ENCODE results near the gene GMDS.
"Not testable (repeated sequence)": the region's sequence is repeated elsewhere in the genome, so short reads cannot be mapped to it uniquely, and the experiment has no call there.

The GMDS gene

GRCh38 chr6:1764397-1764987 is 480.9 kb downstream of the GMDS start:
- no peak overlapping the region for H3K27ac ChIP-seq (ENCODE audit: low read depth, low read length)
- H3K27me3 ChIP-seq (ENCODE audit: control insufficient read depth in 1 of 2, insufficient read depth in 2 of 2, low read length in 2 of 2) = no peaks in the 10 kb centered on the region
- no peaks in the 10 kb centered on the region for H3K36me3 ChIP-seq (ENCODE audit: insufficient read depth, low read length)
- H3K4me1 ChIP-seq (ENCODE audit: insufficient read depth, low read length) = no peaks in the 10 kb centered on the region
- no peak overlapping the region for H3K4me3 ChIP-seq (ENCODE audit: low read depth in 1 of 2, low read length in 2 of 2)
- H3K9me3 ChIP-seq (ENCODE audit: low read length) = no peaks in the 10 kb centered on the region
- H3K9ac ChIP-seq (ENCODE audit: low read length) = no peak overlapping the region

- Histone ChIP-seq H3K9ac (ENCODE audit: low read length) (no peak overlapping the region), H3K27me3 (ENCODE audit: control insufficient read depth in 1 of 2, insufficient read depth in 2 of 2, low read length in 2 of 2) (no peaks in the 10 kb centered on the region), H3K36me3 (ENCODE audit: insufficient read depth, low read length) (no peaks in the 10 kb centered on the region), H3K4me3 (ENCODE audit: low read depth in 1 of 2, low read length in 2 of 2) (no peak overlapping the region), H3K27ac (ENCODE audit: low read depth, low read length) (no peak overlapping the region), H3K4me1 (ENCODE audit: insufficient read depth, low read length) (no peaks in the 10 kb centered on the region), H3K9me3 (ENCODE audit: low read length) (no peaks in the 10 kb centered on the region)
These were observed 482.0 kb downstream of the GMDS start for GRCh38 chr6:1763404-1763803.

- Histone ChIP-seq H3K27me3 (ENCODE audit: control insufficient read depth in 1 of 2, insufficient read depth in 2 of 2, low read length in 2 of 2) (no peaks in the 10 kb centered on the region), H3K27ac (ENCODE audit: low read depth, low read length) (no peak overlapping the region), H3K4me3 (ENCODE audit: low read depth in 1 of 2, low read length in 2 of 2) (no peak overlapping the region), H3K36me3 (ENCODE audit: insufficient read depth, low read length) (no peaks in the 10 kb centered on the region), H3K4me1 (ENCODE audit: insufficient read depth, low read length) (no peaks in the 10 kb centered on the region), H3K9ac (ENCODE audit: low read length) (no peak overlapping the region), H3K9me3 (ENCODE audit: low read length) (no peaks in the 10 kb centered on the region)
These were observed 483.2 kb downstream of the GMDS start for GRCh38 chr6:1762203-1762602.

GRCh38 chr6:1761477-1761877 is 483.9 kb downstream of the GMDS start:
- H3K4me1 ChIP-seq (ENCODE audit: insufficient read depth, low read length) = no peaks in the 10 kb centered on the region
- no peaks in the 10 kb centered on the region for H3K9me3 ChIP-seq (ENCODE audit: low read length)
- H3K27ac ChIP-seq (ENCODE audit: low read depth, low read length) = no peak overlapping the region

GRCh38 chr6:1760876-1761275 is 484.5 kb downstream of the GMDS start:
- Histone ChIP-seq H3K36me3 (ENCODE audit: insufficient read depth, low read length) (no peaks in the 10 kb centered on the region), H3K27ac (ENCODE audit: low read depth, low read length) (no peak overlapping the region), H3K4me1 (ENCODE audit: insufficient read depth, low read length) (no peaks in the 10 kb centered on the region), H3K4me3 (ENCODE audit: low read depth in 1 of 2, low read length in 2 of 2) (no peak overlapping the region), H3K9ac (ENCODE audit: low read length) (no peak overlapping the region), H3K27me3 (ENCODE audit: control insufficient read depth in 1 of 2, insufficient read depth in 2 of 2, low read length in 2 of 2) (no peaks in the 10 kb centered on the region), H3K9me3 (ENCODE audit: low read length) (no peaks in the 10 kb centered on the region)

More at GRCh38 chr6:1761477-1761877, 483.9 kb downstream of the GMDS start:
- no peak overlapping the region for H3K9ac ChIP-seq (ENCODE audit: low read length)
- H3K4me3 ChIP-seq (ENCODE audit: low read depth in 1 of 2, low read length in 2 of 2) = no peak overlapping the region
- no peaks in the 10 kb centered on the region for H3K36me3 ChIP-seq (ENCODE audit: insufficient read depth, low read length)
- H3K27me3 ChIP-seq (ENCODE audit: control insufficient read depth in 1 of 2, insufficient read depth in 2 of 2, low read length in 2 of 2) = no peaks in the 10 kb centered on the region

GRCh38 chr6:1759870-1760269 is 485.5 kb downstream of the GMDS start:
- Histone ChIP-seq H3K27me3 (ENCODE audit: control insufficient read depth in 1 of 2, insufficient read depth in 2 of 2, low read length in 2 of 2) (no peaks in the 10 kb centered on the region), H3K27ac (ENCODE audit: low read depth, low read length) (no peak overlapping the region), H3K36me3 (ENCODE audit: insufficient read depth, low read length) (no peaks in the 10 kb centered on the region), H3K9me3 (ENCODE audit: low read length) (no peaks in the 10 kb centered on the region), H3K4me3 (ENCODE audit: low read depth in 1 of 2, low read length in 2 of 2) (no peak overlapping the region), H3K9ac (ENCODE audit: low read length) (no peak overlapping the region), H3K4me1 (ENCODE audit: insufficient read depth, low read length) (no peaks in the 10 kb centered on the region)

GRCh38 chr6:1758076-1758679 is 487.2 kb downstream of the GMDS start:
- Histone ChIP-seq H3K9ac (ENCODE audit: low read length) (no peak overlapping the region), H3K36me3 (ENCODE audit: insufficient read depth, low read length) (no peaks in the 10 kb centered on the region), H3K9me3 (ENCODE audit: low read length) (no peaks in the 10 kb centered on the region), H3K4me1 (ENCODE audit: insufficient read depth, low read length) (no peaks in the 10 kb centered on the region), H3K27ac (ENCODE audit: low read depth, low read length) (no peak overlapping the region), H3K4me3 (ENCODE audit: low read depth in 1 of 2, low read length in 2 of 2) (no peak overlapping the region), H3K27me3 (ENCODE audit: control insufficient read depth in 1 of 2, insufficient read depth in 2 of 2, low read length in 2 of 2) (no peaks in the 10 kb centered on the region)

- no peak overlapping the region for H3K9ac ChIP-seq (ENCODE audit: low read length)
- no peaks in the 10 kb centered on the region for H3K4me1 ChIP-seq (ENCODE audit: insufficient read depth, low read length)
- H3K27me3 ChIP-seq (ENCODE audit: control insufficient read depth in 1 of 2, insufficient read depth in 2 of 2, low read length in 2 of 2) = no peaks in the 10 kb centered on the region
- no peaks in the 10 kb centered on the region for H3K9me3 ChIP-seq (ENCODE audit: low read length)
- H3K27ac ChIP-seq (ENCODE audit: low read depth, low read length) = no peak overlapping the region
- H3K36me3 ChIP-seq (ENCODE audit: insufficient read depth, low read length) = no peaks in the 10 kb centered on the region
- no peak overlapping the region for H3K4me3 ChIP-seq (ENCODE audit: low read depth in 1 of 2, low read length in 2 of 2)
These were observed 488.3 kb downstream of the GMDS start for GRCh38 chr6:1757131-1757530.

- H3K4me1 ChIP-seq (ENCODE audit: insufficient read depth, low read length) = no peaks in the 10 kb centered on the region
- no peaks in the 10 kb centered on the region for H3K9me3 ChIP-seq (ENCODE audit: low read length)
- H3K4me3 ChIP-seq (ENCODE audit: low read depth in 1 of 2, low read length in 2 of 2) = no peak overlapping the region
- H3K27me3 ChIP-seq (ENCODE audit: control insufficient read depth in 1 of 2, insufficient read depth in 2 of 2, low read length in 2 of 2) = no peaks in the 10 kb centered on the region
- no peak overlapping the region for H3K27ac ChIP-seq (ENCODE audit: low read depth, low read length)
- no peak overlapping the region for H3K9ac ChIP-seq (ENCODE audit: low read length)
- no peaks in the 10 kb centered on the region for H3K36me3 ChIP-seq (ENCODE audit: insufficient read depth, low read length)
These were observed 488.8 kb downstream of the GMDS start for GRCh38 chr6:1756472-1757129.

- not testable (repeated sequence) for H3K27me3 ChIP-seq (ENCODE audit: control insufficient read depth in 1 of 2, insufficient read depth in 2 of 2, low read length in 2 of 2); H3K4me1 ChIP-seq (ENCODE audit: insufficient read depth, low read length); H3K9ac ChIP-seq (ENCODE audit: low read length); H3K27ac ChIP-seq (ENCODE audit: low read depth, low read length); H3K9me3 ChIP-seq (ENCODE audit: low read length); H3K36me3 ChIP-seq (ENCODE audit: insufficient read depth, low read length); H3K4me3 ChIP-seq (ENCODE audit: low read depth in 1 of 2, low read length in 2 of 2)
These were observed 494.3 kb downstream of the GMDS start for GRCh38 chr6:1751063-1751462.

- no peaks in the 10 kb centered on the region for H3K27me3 ChIP-seq (ENCODE audit: control insufficient read depth in 1 of 2, insufficient read depth in 2 of 2, low read length in 2 of 2)
- no peaks in the 10 kb centered on the region for H3K4me1 ChIP-seq (ENCODE audit: insufficient read depth, low read length)
- H3K36me3 ChIP-seq (ENCODE audit: insufficient read depth, low read length) = no peaks in the 10 kb centered on the region
- H3K4me3 ChIP-seq (ENCODE audit: low read depth in 1 of 2, low read length in 2 of 2) = no peak overlapping the region
- H3K9me3 ChIP-seq (ENCODE audit: low read length) = no peaks in the 10 kb centered on the region
- H3K9ac ChIP-seq (ENCODE audit: low read length) = no peak overlapping the region
- H3K27ac ChIP-seq (ENCODE audit: low read depth, low read length) = no peak overlapping the region
These were observed 496.4 kb downstream of the GMDS start for GRCh38 chr6:1749041-1749440.

GRCh38 chr6:1747531-1747930 is 497.9 kb downstream of the GMDS start:
- Histone ChIP-seq H3K27ac (ENCODE audit: low read depth, low read length) (no peak overlapping the region), H3K4me3 (ENCODE audit: low read depth in 1 of 2, low read length in 2 of 2) (no peak overlapping the region), H3K36me3 (ENCODE audit: insufficient read depth, low read length) (no peaks in the 10 kb centered on the region), H3K9ac (ENCODE audit: low read length) (no peak overlapping the region), H3K27me3 (ENCODE audit: control insufficient read depth in 1 of 2, insufficient read depth in 2 of 2, low read length in 2 of 2) (no peaks in the 10 kb centered on the region), H3K9me3 (ENCODE audit: low read length) (no peaks in the 10 kb centered on the region), H3K4me1 (ENCODE audit: insufficient read depth, low read length) (no peaks in the 10 kb centered on the region)

Data from muscle layer of colon (tissue), 2 donors.